GM18867 (cell line): ENCODE data around the gene AGAP1.
A peak's percentile ranks its signal among the peaks of the same experiment; 100 is the strongest.
"Not testable (repeated sequence)": the region's sequence is repeated elsewhere in the genome, so short reads cannot be mapped to it uniquely, and the experiment has no call there.

Experiments used
- ATAC-seq: cut with Tn5 transposase; IDR thresholded peaks from one replicate; pipeline ENCODE4 v1.9.1; 2021; ENCODE audit warnings: mild to moderate bottlenecking, moderate library complexity; ENCODE audit not compliant: unreplicated experiment

Gene AGAP1

GRCh38 chr2:235754357-235755207 is 260.7 kb downstream of the AGAP1 start:
- ATAC-seq = no peak

GRCh38 chr2:235756491-235756890 is 262.6 kb downstream of the AGAP1 start:
- ATAC-seq = no peak

- no peak for ATAC-seq
These were observed 263.4 kb downstream of the AGAP1 start for GRCh38 chr2:235757212-235757611.

GRCh38 chr2:235757640-235758039 is 263.8 kb downstream of the AGAP1 start:
- ATAC-seq = no peak

- ATAC-seq = no peak
These were observed 269.2 kb downstream of the AGAP1 start for GRCh38 chr2:235762832-235763598.

- ATAC-seq = no peak
These were observed 270.0 kb downstream of the AGAP1 start for GRCh38 chr2:235763816-235764215.

GRCh38 chr2:235764478-235764877 is 270.6 kb downstream of the AGAP1 start:
- not testable (repeated sequence) for ATAC-seq

- ATAC-seq = no peak
These were observed 271.5 kb downstream of the AGAP1 start for GRCh38 chr2:235765181-235765820.

GRCh38 chr2:235766278-235766677 is 272.4 kb downstream of the AGAP1 start:
- ATAC-seq = peak; percentile 67

GRCh38 chr2:235768606-235769005 is 274.8 kb downstream of the AGAP1 start:
- no peak for ATAC-seq

GRCh38 chr2:235769046-235769445 is 275.2 kb downstream of the AGAP1 start:
- no peak for ATAC-seq

- ATAC-seq = no peak
These were observed 277.3 kb downstream of the AGAP1 start for GRCh38 chr2:235770909-235771820.

GRCh38 chr2:235773188-235773928 is 279.5 kb downstream of the AGAP1 start:
- no peak for ATAC-seq

GRCh38 chr2:235774153-235774870 is 280.5 kb downstream of the AGAP1 start:
- no peak for ATAC-seq

- ATAC-seq = no peak
These were observed 282.7 kb downstream of the AGAP1 start for GRCh38 chr2:235776531-235776930.

- ATAC-seq = peak; percentile 72
These were observed 285.6 kb downstream of the AGAP1 start for GRCh38 chr2:235779444-235779896.

GRCh38 chr2:235780401-235780800 is 286.6 kb downstream of the AGAP1 start:
- ATAC-seq = no peak

GRCh38 chr2:235781775-235782174 is 287.9 kb downstream of the AGAP1 start:
- ATAC-seq = no peak

- no peak for ATAC-seq
These were observed 290.9 kb downstream of the AGAP1 start for GRCh38 chr2:235784788-235785187.
